ENCODE data around the gene RRAGD.

Gene RRAGD

DNA sequence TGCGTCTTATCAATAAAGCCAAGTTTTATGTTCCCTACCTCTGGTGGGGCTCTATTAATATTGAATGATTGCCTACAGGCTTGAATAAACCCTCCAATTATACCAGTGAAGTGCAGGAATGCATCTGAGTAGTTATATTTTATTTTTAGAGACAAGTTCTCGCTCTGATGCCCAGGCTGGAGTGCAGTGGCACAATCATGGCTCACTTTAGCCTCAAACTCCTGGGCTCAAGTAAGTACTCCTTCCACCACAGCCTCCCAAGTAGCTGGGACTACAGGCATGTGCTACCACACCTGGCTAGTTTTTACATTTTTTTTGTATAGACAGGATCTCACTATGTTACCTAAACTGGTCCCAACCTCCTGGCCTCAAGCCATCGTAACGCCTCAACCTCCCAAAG lies 33.4 kb downstream of the RRAGD start:
- Mint-ChIP-seq H3K27me3 (no peaks in the 10 kb centered on the region), H3K9me3 (no peaks in the 10 kb centered on the region), H3K4me3 (no peak overlapping the region), H3K36me3 (ENCODE audit: low read depth) (peaks cover 6% of the 10 kb centered on the region), H3K27ac (peak overlapping the region; percentile 47), H3K4me1 (ENCODE audit: low read depth) (peaks cover 28% of the 10 kb centered on the region)
- intact Hi-C loops (cut with micrococcal nuclease), result no loop called here

DNA sequence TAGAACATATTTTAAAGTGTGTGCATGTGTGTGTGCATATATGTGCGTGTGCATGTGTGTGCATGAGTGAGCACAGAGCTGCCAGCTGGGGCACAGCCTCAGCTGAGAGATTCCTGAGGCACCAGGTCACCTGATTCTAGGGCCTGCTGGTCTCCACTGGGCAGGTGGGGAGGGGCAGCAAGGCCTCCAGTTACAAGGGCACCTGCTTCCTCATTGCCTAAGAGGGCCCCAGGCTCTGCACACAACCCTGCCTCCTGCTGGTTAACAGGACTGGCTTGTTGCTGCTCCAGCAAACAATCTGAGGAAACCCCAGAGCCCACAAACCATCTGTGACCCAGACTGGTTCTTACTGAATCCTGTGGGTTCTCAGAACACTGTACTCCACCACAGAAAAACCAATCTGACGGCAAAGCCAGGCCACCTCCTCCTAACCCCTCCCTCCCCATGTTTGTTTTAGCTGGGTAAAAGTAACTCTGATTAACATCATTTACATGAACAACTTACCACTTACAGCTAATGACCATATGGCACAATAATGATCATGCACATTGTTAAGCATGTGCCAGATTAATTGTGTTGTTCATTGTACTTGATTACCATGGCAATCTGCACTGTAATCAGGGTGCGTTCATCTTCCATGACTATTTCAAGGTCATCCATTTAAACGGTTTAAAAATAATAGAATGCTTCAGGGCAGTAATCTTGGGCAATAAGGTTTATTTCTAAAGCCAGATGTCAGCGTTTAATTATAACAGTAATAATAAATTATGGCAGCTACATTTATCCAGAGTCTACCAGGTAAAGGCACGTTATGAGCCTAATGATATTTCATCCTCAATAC lies 36.4 kb downstream of the RRAGD start:
- Mint-ChIP-seq H3K36me3 (ENCODE audit: low read depth) (peaks cover 11% of the 10 kb centered on the region), H3K27me3 (no peaks in the 10 kb centered on the region), H3K27ac (no peak overlapping the region), H3K9me3 (no peaks in the 10 kb centered on the region), H3K4me1 (ENCODE audit: low read depth) (peaks cover 26% of the 10 kb centered on the region), H3K4me3 (no peak overlapping the region)
- intact Hi-C loops (cut with micrococcal nuclease), result no loop called here

DNA sequence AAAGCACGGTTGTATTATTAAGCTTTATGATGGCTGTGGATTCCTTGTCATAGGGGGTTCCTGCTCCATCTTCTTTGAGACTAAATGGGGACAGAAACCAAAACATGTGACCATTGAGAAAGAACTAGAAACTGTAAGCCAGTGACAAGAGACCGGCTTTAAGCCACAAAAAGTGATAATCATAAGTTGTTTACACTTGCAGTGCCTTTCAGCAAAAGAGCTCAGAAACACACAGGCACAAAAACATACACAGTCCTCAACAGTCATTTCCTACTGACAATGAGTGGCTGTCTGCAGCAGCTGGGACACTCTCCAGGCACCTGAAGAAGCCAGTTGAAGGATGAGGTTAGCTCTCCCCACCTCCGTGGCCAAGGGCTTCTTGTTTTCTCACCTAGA lies 39.6 kb downstream of the RRAGD start:
- peaks cover 11% of the 10 kb centered on the region for H3K36me3 Mint-ChIP-seq (ENCODE audit: low read depth)
- no peak overlapping the region for H3K4me3 Mint-ChIP-seq
- no peak overlapping the region for H3K27ac Mint-ChIP-seq

DNA sequence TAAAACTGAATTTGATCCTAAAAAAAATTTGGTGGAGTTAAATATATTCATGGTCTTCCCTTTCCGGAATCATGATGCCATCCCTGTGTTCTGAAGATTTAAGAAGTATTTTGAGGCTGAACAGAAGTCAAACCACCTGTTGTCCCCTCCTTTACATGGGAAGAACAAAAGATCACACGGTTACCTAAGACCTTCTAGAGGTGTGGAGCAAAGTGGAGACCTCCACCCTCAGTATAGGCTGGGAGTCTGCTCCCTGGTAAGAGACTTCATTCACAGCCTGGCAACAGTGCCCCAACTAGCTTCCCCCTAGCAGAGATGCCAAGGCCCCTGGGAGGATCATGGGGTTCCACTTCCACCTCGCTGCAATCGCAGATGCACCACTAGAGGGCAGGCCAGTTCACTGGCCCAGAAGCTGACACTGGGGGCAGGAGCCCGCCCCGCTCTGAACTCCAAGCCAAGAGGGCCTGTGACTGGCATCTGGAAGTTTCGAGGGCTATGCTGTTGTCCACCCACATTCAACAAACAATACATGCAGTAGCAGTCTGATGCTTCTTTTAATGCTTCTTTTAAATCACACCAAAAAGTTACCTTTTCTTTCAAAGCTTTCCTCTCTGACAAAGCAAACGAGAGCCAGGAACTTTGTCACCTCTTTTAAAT lies 40.1 kb downstream of the RRAGD start:
- Mint-ChIP-seq H3K36me3 (ENCODE audit: low read depth) (peaks cover 11% of the 10 kb centered on the region), H3K4me3 (no peak overlapping the region), H3K4me1 (ENCODE audit: low read depth) (peaks cover 8% of the 10 kb centered on the region), H3K9me3 (no peaks in the 10 kb centered on the region), H3K27me3 (no peaks in the 10 kb centered on the region), H3K27ac (no peak overlapping the region)
- intact Hi-C loops (cut with micrococcal nuclease), result loop anchor here (1.0 to 5.0 kb wide), 2 partner anchors 225 to 238 kb away; no protein-coding TSS in a partner anchor

More for the DNA sequence above, 39.6 kb downstream of the RRAGD start:
- H3K9me3 Mint-ChIP-seq, result no peaks in the 10 kb centered on the region
- peaks cover 8% of the 10 kb centered on the region for H3K4me1 Mint-ChIP-seq (ENCODE audit: low read depth)
- intact Hi-C loops (cut with micrococcal nuclease), result loop anchor here (1.0 to 5.0 kb wide), 2 partner anchors 225 to 238 kb away; no protein-coding TSS in a partner anchor
- no peaks in the 10 kb centered on the region for H3K27me3 Mint-ChIP-seq

DNA sequence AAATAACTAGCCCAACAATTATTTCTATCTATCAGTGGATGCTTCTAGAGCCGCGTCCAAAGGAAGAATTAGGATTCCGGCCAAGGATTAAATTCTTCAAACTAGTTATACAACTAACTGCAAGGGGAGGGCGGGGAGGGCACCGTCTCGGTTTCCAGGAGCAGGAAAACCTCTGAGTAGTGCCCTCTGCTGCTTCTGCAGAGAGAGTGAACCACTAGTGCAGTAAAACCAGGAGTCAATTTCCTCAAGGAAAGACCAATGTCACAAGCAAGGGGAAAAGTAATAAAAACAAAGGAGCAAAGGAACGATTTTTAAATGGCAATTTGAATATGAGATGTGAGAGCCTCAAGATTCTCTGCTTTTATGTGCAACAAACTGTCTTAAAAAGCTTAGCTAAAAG lies 43.1 kb downstream of the RRAGD start:
- peaks cover 6% of the 10 kb centered on the region for H3K36me3 Mint-ChIP-seq (ENCODE audit: low read depth)
- peaks cover 8% of the 10 kb centered on the region for H3K4me1 Mint-ChIP-seq (ENCODE audit: low read depth)
- H3K9me3 Mint-ChIP-seq, result no peaks in the 10 kb centered on the region
- no peak overlapping the region for H3K4me3 Mint-ChIP-seq
- intact Hi-C loops (cut with micrococcal nuclease), result loop anchor here (2.0 to 5.0 kb wide), 2 partner anchors 42 to 387 kb away; no protein-coding TSS in a partner anchor
- H3K27ac Mint-ChIP-seq, result no peak overlapping the region
- H3K27me3 Mint-ChIP-seq, result no peaks in the 10 kb centered on the region

DNA sequence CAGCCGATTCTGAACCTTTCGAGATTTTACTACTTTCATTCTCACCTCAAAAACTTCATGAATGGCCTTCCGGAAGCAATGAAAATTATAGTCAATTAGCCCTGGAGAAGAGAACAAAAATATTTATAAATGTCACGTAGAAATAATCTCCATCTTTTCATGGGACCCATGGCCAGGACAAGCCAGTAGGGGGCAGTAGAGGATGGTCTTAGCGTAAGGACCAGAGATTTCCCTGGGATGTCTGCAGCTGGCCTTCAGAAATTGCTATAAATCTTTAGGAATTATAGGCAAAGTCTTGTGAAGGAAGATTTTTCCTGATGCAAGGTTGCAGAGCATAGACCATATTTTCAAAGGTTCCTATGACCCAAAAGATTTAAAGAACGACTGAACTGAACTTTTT lies 44.0 kb downstream of the RRAGD start:
- intact Hi-C loops (cut with micrococcal nuclease), result loop anchor here (2.0 to 5.0 kb wide), 2 partner anchors 43 to 386 kb away; no protein-coding TSS in a partner anchor
- Mint-ChIP-seq H3K27me3 (no peaks in the 10 kb centered on the region), H3K4me1 (ENCODE audit: low read depth) (peaks cover 8% of the 10 kb centered on the region)

DNA sequence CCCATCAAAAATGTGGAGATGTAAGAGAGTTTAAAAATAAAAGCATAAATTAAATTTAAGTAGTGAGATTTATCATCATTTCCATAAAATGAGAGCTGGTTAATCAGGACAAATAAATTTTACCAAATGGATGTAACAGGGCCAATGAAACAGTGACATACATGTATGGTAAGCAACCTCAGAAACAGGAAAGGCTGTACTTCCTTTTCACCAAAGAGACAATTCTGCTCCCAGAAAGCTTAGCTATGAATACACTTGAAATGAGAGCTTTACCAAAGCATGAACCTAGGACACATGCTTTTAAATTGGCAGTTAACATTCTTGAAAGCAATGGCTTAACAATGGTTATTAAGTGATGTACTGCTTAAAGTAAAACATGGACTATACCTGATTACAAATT lies 47.5 kb downstream of the RRAGD start:
- peaks cover 9% of the 10 kb centered on the region for H3K4me1 Mint-ChIP-seq (ENCODE audit: low read depth)
- no peak overlapping the region for H3K27ac Mint-ChIP-seq
- no peak overlapping the region for H3K4me3 Mint-ChIP-seq
- intact Hi-C loops (cut with micrococcal nuclease), result no loop called here
- no peaks in the 10 kb centered on the region for H3K9me3 Mint-ChIP-seq
- no peaks in the 10 kb centered on the region for H3K27me3 Mint-ChIP-seq
- no peaks in the 10 kb centered on the region for H3K36me3 Mint-ChIP-seq (ENCODE audit: low read depth)

More for the DNA sequence above, 44.0 kb downstream of the RRAGD start:
- Mint-ChIP-seq H3K27ac (no peak overlapping the region), H3K36me3 (ENCODE audit: low read depth) (peaks cover 6% of the 10 kb centered on the region), H3K9me3 (no peaks in the 10 kb centered on the region), H3K4me3 (no peak overlapping the region)

DNA sequence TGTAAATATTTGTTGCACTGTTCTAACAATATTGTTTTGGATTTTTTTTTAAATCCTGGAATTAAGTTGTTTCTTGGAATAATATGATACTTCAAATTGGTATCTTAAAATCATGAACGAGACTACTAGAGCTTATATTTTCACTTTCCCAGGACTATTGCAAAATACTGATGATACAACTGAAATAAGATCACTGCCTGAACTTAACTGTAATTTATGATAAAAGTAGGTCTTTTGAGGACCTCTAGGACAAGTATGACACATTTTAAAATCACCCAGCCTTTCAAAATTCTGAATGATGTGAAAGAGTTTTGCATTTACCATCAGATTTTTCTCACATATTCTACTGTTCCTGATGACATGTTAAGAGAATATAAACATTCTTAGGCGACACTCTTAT lies 50.9 kb downstream of the RRAGD start:
- H3K4me3 Mint-ChIP-seq, result no peak overlapping the region
- H3K27me3 Mint-ChIP-seq, result no peaks in the 10 kb centered on the region
- H3K27ac Mint-ChIP-seq, result no peak overlapping the region
- peaks cover 22% of the 10 kb centered on the region for H3K4me1 Mint-ChIP-seq (ENCODE audit: low read depth)
- no peaks in the 10 kb centered on the region for H3K36me3 Mint-ChIP-seq (ENCODE audit: low read depth)
- H3K9me3 Mint-ChIP-seq, result no peaks in the 10 kb centered on the region
- intact Hi-C loops (cut with micrococcal nuclease), result no loop called here

DNA sequence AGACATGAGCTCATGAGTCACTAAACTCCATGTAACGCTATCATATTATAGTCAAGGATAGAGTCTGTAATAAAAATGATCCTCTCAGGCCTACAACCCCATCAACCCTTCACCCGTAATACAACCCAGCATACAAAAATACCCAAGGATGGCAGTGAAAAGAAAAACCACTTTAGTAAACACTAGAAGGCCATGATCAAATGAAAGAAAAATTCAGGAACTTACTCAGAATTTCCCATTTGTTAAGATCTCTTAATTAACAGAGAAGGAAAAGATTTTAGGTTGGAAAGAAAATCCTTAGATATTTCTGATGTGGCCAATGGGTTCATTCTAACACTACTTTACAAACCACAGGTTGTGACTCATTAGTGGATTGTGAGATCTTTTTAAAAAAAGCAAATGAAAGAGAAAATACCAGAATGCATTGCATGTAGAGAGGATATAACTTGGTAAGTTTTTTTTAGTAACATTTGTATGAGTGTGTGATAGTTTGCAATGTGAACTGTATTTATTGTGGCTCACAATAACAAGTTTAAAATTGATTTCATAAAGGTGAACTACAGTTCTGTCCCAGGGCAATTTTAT lies 51.6 kb downstream of the RRAGD start:
- H3K27ac Mint-ChIP-seq, result no peak overlapping the region
- peaks cover 22% of the 10 kb centered on the region for H3K4me1 Mint-ChIP-seq (ENCODE audit: low read depth)

DNA sequence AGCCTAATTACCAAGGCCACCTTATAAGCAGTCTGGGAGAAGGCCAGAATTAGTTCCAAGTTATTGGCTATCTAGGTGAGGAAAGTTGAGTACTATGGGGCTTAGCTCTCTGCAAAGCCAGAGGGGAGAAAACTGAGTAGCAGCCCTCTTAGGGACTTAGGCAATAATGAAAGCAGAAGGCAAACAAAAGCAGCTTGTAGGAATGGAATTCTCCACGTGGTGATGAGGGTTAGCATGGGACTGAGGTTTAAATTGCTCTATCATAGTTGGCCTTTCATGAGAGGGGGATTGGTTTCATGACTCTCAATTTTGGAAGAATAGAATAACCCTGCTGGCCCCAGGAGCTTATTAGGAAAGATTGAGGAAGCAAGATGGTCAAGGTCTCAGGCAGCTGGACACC lies 52.5 kb downstream of the RRAGD start:
- Mint-ChIP-seq H3K27me3 (no peaks in the 10 kb centered on the region), H3K4me1 (ENCODE audit: low read depth) (peaks cover 22% of the 10 kb centered on the region), H3K9me3 (no peaks in the 10 kb centered on the region), H3K36me3 (ENCODE audit: low read depth) (no peaks in the 10 kb centered on the region), H3K27ac (no peak overlapping the region), H3K4me3 (no peak overlapping the region)
- intact Hi-C loops (cut with micrococcal nuclease), result no loop called here

More for the DNA sequence above, 51.6 kb downstream of the RRAGD start:
- H3K27me3 Mint-ChIP-seq, result no peaks in the 10 kb centered on the region
- no peaks in the 10 kb centered on the region for H3K9me3 Mint-ChIP-seq
- no peak overlapping the region for H3K4me3 Mint-ChIP-seq
- H3K36me3 Mint-ChIP-seq (ENCODE audit: low read depth), result no peaks in the 10 kb centered on the region
- intact Hi-C loops (cut with micrococcal nuclease), result no loop called here

DNA sequence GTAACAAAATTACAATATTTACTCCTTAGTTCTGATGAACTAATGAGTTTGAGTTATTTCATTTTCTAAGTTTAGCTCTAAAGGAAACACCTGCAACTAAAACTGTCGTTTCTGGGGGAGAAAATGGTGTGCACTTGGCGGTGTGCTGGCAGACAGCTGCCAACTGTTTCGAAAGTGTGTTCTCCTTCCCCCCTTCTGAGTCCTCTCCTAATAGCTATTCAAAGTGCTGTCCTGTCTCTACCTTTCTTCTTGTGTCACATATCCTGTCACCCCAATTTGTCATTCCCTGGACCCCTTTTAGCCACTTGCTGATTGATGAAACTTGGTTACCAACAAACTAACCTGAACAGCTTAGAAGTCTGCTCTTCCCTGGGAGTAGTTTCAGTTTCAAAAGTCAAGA lies 54.7 kb downstream of the RRAGD start:
- H3K9me3 Mint-ChIP-seq, result no peaks in the 10 kb centered on the region
- peaks cover 34% of the 10 kb centered on the region for H3K4me1 Mint-ChIP-seq (ENCODE audit: low read depth)
- H3K36me3 Mint-ChIP-seq (ENCODE audit: low read depth), result peaks cover 4% of the 10 kb centered on the region
- H3K4me3 Mint-ChIP-seq, result peak overlapping the region; percentile 71
- intact Hi-C loops (cut with micrococcal nuclease), result no loop called here
- peak overlapping the region; percentile 75 for H3K27ac Mint-ChIP-seq
- H3K27me3 Mint-ChIP-seq, result no peaks in the 10 kb centered on the region

DNA sequence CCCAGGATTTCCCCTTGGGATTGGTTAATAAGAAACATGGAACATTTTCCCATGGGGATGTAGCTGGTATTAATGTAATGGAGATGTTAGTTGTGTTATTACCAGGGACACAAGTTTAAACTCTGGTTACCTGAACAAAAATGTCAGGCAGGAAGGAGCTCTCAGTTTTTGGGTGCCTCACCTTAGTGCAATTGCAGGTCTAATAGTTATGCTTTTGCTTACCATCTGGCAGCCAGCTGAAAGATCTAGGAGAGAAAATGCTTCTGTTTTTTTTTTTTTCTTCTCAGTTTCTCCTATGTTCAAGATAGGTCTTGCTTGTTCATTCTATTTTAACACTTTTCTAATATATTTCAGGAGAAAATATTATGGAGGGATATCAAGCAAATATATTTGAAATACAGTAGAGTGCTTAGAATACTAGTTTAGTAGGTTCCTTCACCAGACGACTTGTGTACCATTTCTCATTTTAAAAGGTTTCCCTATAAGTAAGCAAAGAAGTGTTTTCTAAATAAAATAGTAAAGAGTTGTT lies 55.4 kb downstream of the RRAGD start:
- intact Hi-C loops (cut with micrococcal nuclease), result no loop called here
- Mint-ChIP-seq H3K4me3 (no peak overlapping the region), H3K9me3 (no peaks in the 10 kb centered on the region), H3K27me3 (no peaks in the 10 kb centered on the region), H3K4me1 (ENCODE audit: low read depth) (peaks cover 34% of the 10 kb centered on the region), H3K36me3 (ENCODE audit: low read depth) (peaks cover 11% of the 10 kb centered on the region), H3K27ac (no peak overlapping the region)

DNA sequence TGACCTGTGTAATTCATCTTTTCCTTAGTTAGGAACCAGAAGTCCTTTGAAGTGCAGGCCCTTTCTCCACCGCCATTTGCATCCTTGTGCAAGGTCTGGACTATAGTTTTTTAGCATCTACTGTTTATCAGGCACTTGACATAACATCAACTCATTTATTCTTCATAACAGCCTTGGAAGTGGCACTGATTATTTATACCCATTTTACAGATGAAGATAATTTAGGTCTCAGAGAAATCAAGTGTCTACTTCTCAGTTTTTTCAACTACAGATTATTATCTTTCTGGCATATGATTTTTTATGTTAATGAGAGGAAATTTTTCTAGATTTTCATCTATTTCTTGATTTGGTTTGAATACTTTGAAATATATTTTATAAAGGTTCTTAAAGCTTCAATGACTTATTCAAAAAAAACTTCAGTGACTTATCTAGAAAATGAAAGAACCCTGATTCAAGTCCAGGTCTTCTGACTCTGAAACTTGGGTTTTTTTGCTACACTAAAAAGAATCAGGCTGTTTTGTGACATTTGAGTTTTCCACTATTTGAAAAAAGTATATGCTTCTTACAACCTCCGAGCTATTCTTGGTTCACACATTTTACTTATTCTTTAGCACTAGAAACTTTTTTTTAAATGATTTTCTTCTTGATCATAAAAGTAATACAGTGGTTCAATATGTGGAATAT lies 56.4 kb downstream of the RRAGD start:
- peaks cover 11% of the 10 kb centered on the region for H3K36me3 Mint-ChIP-seq (ENCODE audit: low read depth)
- no peaks in the 10 kb centered on the region for H3K9me3 Mint-ChIP-seq
- H3K27me3 Mint-ChIP-seq, result no peaks in the 10 kb centered on the region
- H3K27ac Mint-ChIP-seq, result no peak overlapping the region
- H3K4me1 Mint-ChIP-seq (ENCODE audit: low read depth), result peaks cover 33% of the 10 kb centered on the region
- intact Hi-C loops (cut with micrococcal nuclease), result no loop called here
- H3K4me3 Mint-ChIP-seq, result no peak overlapping the region
